NCI-H2171 (cell line): ENCODE data around the gene ZNF217.
"Not testable (repeated sequence)": the region's sequence is repeated elsewhere in the genome, so short reads cannot be mapped to it uniquely, and the experiment has no call there.

Experiments
- DNase-seq: peaks from one replicate; lab custom pipeline; 2025; lab: John Stamatoyannopoulos, UW

The ZNF217 gene

GRCh38 chr20:53532654-53533312 is 60.9 kb downstream of the ZNF217 start:
- not testable (repeated sequence) for DNase-seq

GRCh38 chr20:53530440-53530839 is 63.2 kb downstream of the ZNF217 start:
- DNase-seq = no peak

DNA sequence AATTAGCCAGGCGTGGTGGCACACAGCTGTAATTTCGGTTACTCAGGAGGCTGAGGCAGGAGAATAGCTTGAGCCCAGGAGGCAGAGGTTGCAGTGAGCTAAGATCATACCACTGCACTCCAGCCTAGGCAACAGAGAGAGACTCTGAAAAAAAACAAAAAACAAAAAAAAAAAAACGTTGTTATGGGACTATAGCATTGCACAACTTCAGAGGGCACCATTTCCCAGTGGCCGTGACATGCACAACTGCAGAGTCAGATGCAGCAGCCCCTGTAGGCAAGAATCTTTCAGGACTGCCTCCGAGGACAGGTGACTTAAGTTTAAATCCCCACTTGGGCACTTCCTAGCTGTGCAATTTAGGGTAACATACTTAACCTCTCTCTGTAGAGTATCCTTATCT is 64.0 kb downstream of the ZNF217 start:
- DNase-seq = no peak

- no peak for DNase-seq
Observed at GRCh38 chr20:53527196-53527595, 66.4 kb downstream of the ZNF217 start.

- peak; percentile 49 for DNase-seq
Observed at GRCh38 chr20:53524589-53525312, 68.9 kb downstream of the ZNF217 start.

DNA sequence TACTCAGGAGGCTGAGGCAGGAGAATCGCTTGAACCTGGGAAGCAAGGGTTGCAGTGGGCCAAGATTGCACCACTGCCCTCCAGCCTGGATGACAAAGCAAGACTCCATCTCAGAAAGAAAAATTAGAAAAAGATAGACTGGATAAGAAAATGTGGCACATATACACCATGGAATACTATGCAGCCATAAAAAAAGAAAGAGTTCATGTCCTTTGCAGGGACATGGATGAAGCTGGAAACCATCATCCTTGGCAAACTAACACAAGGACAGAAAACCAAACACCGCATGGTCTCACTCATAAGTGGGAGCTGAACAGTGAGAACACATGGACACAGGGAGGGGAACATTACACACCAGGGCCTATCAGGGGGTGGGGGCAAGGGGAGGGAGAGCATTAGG is 70.0 kb downstream of the ZNF217 start:
- not testable (repeated sequence) for DNase-seq

DNA sequence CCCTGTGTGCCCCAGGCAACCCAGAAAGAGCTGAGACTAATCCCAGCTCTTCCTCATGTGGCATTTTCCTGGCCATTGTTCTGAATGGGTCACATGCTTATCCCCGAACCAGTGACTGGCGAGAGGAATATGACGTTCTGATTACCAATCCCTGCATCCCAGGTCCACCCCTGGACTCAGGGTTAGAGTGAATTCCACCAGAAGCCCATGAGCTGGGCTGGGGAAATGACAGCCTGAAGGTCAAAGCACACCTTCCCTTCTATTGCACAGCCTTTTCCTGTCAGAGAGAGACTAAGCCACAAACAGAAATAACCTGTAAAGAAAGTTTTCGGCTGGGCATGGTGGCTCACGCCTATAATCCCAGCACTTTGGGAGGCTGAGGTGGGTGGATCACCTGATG is 70.9 kb downstream of the ZNF217 start:
- DNase-seq = no peak

- DNase-seq = no peak
Observed at GRCh38 chr20:53522026-53522425, 71.6 kb downstream of the ZNF217 start.

DNA sequence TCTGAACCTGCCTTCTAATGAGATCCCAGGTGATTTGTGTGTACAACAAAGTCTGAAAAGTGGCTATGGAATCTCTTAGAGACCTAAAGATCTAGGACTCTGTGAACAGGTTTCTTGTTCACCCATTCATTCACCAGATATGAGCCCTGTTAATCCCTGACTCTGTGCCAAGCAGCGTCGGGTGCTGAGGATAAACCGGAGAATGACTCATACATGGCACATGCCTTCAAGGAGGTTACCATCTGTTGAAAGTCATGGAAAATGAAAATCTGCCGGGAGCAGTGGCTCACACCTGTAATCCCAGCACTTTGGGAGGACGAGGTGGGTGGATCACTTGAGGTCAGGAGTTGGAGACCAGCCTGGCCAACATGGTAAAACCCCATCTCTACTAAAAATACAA is 72.2 kb downstream of the ZNF217 start:
- peak; percentile 58 for DNase-seq

DNA sequence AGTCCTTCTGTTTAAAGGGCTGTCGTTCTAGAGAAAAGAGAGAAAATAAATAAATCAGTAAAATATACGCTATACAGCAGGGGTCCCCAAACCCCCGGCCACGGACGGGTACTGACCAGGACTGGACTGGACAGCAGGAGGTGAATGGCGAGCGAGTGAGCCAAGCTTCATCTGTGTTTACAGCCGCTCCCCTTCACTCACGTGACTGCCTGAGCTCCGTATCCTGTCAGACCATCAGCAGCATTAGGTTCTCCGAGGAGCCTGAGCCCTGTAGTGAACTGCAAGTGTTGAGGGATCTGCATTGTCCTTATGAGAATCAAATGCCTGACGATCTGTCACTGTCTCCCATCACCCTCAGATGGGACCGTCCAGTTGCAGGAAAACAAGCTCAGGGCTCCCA is 76.5 kb downstream of the ZNF217 start:
- DNase-seq = no peak
